ENCODE data around the gene TMEM132C.

- no peak for TF ChIP-seq CTCF (conservative IDR thresholded peaks at IDR 0.05; ENCODE audit: low read depth, low read length)
- no peak for TF ChIP-seq POLR2A (IDR thresholded peaks at IDR 0.05; ENCODE audit: low read depth, low read length)
- no peak for TF ChIP-seq USF2 (IDR thresholded peaks at IDR 0.05; ENCODE audit: low read depth, low read length)
- no peak for TF ChIP-seq ELK1 (IDR thresholded peaks at IDR 0.05; ENCODE audit: borderline replicate concordance, low read depth, low read length)
- TF ChIP-seq FOS (IDR thresholded peaks at IDR 0.05; ENCODE audit: low read depth, low read length) = no peak
- no peak for TF ChIP-seq RAD21 (IDR thresholded peaks at IDR 0.05; ENCODE audit: low read length)
- no peak for TF ChIP-seq MXI1 (IDR thresholded peaks at IDR 0.05; ENCODE audit: borderline replicate concordance, low read depth, low read length)
- TF ChIP-seq BHLHE40 (IDR thresholded peaks at IDR 0.05; ENCODE audit: low read depth, low read length) = no peak
- TF ChIP-seq RCOR1 (IDR thresholded peaks at IDR 0.05; ENCODE audit: insufficient replicate concordance, low read length) = no peak
- no peak for TF ChIP-seq RFX5 (IDR thresholded peaks at IDR 0.05; ENCODE audit: low read depth, low read length)
- no peak for TF ChIP-seq SMC3 (IDR thresholded peaks at IDR 0.05; ENCODE audit: low read depth, low read length)
- no peak for TF ChIP-seq CEBPB (IDR thresholded peaks at IDR 0.05; ENCODE audit: low read depth, low read length)
- no peak for TF ChIP-seq NFE2L2 (IDR thresholded peaks at IDR 0.05; ENCODE audit: low read depth, low read length)
These were observed 70.6 kb downstream of the TMEM132C start for GRCh38 chr12:128337431-128338170.

All from IMR-90 (cell line).